ENCODE measurements around the gene TJP3. TPM values are rescaled to one million over a fixed set of nuclear protein-coding genes. Genes with fewer than 3 reads are reported as not detected.

Gene TJP3
- total RNA-seq, 1 donor from 2014 or later = 14.7 TPM

- H3K36me3 ChIP-seq = no peaks in the 10 kb centered on the region
- H3K9ac ChIP-seq = no peak overlapping the region
- H2AFZ ChIP-seq (replicated peaks) = no peak overlapping the region
- H3K79me2 ChIP-seq (ENCODE audit: low read depth) = no peaks in the 10 kb centered on the region
- Mint-ChIP-seq H3K4me1 (peaks cover 15% of the 10 kb centered on the region), H3K27me3 (ENCODE audit: insufficient read depth, low read depth) (peaks cover 25% of the 10 kb centered on the region), H3K9me3 (no peaks in the 10 kb centered on the region), H3K36me3 (no peaks in the 10 kb centered on the region), H3K4me3 (peak overlapping the region; percentile 79), H3K27ac (no peak overlapping the region)
- peak overlapping the region; percentile 57 for H3K4me3 ChIP-seq
- no peaks in the 10 kb centered on the region for H3K9me3 ChIP-seq (ENCODE audit: low read depth)
- peaks cover 8% of the 10 kb centered on the region for H4K20me1 ChIP-seq (ENCODE audit: low read depth)
- peaks cover 6% of the 10 kb centered on the region for H3K27me3 ChIP-seq
- peaks cover 37% of the 10 kb centered on the region for H3K4me1 ChIP-seq
- DNase-seq (ENCODE audit: low spot score) = no peak
- TF ChIP-seq EZH2 (IDR thresholded peaks at IDR 0.05) = no peak
- no peak for TF ChIP-seq EZH2phosphoT487 (IDR thresholded peaks at IDR 0.05)
- no peak for TF ChIP-seq CTCF (IDR thresholded peaks at IDR 0.05)
- no peak overlapping the region for H3K27ac ChIP-seq
- H3K4me2 ChIP-seq = peak overlapping the region; percentile 91
- H3F3A ChIP-seq (ENCODE audit: low read depth) = peaks cover 52% of the 10 kb centered on the region
These were observed 13.8 kb downstream of the TJP3 start for GRCh38 chr19:3721887-3722442.

GRCh38 chr19:3722443-3723109, 14.4 kb downstream of the TJP3 start:
- DNase-seq (ENCODE audit: low spot score) = peak; percentile 74

GRCh38 chr19:3723110-3723488, 14.9 kb downstream of the TJP3 start:
- no peaks in the 10 kb centered on the region for H3K36me3 ChIP-seq
- H3K9me3 Mint-ChIP-seq = no peaks in the 10 kb centered on the region
- H3K27me3 Mint-ChIP-seq (ENCODE audit: insufficient read depth, low read depth) = peaks cover 26% of the 10 kb centered on the region
- peaks cover 6% of the 10 kb centered on the region for H3K27me3 ChIP-seq
- peak overlapping the region; percentile 57 for H3K4me3 ChIP-seq
- H3K4me3 Mint-ChIP-seq = peak overlapping the region; percentile 49
- H3F3A ChIP-seq (ENCODE audit: low read depth) = peaks cover 52% of the 10 kb centered on the region
- no peak overlapping the region for H3K27ac Mint-ChIP-seq
- no peaks in the 10 kb centered on the region for H3K9me3 ChIP-seq (ENCODE audit: low read depth)
- no peak overlapping the region for H2AFZ ChIP-seq (replicated peaks)
- peak overlapping the region; percentile 91 for H3K4me2 ChIP-seq
- DNase-seq (ENCODE audit: low spot score) = no peak
- H3K9ac ChIP-seq = no peak overlapping the region
- no peaks in the 10 kb centered on the region for H3K79me2 ChIP-seq (ENCODE audit: low read depth)
- TF ChIP-seq EZH2 (IDR thresholded peaks at IDR 0.05) (no peak), EZH2phosphoT487 (IDR thresholded peaks at IDR 0.05) (no peak), CTCF (IDR thresholded peaks at IDR 0.05) (no peak)
- peaks cover 10% of the 10 kb centered on the region for H4K20me1 ChIP-seq (ENCODE audit: low read depth)
- peaks cover 15% of the 10 kb centered on the region for H3K4me1 Mint-ChIP-seq
- no peak overlapping the region for H3K27ac ChIP-seq
- peaks cover 37% of the 10 kb centered on the region for H3K4me1 ChIP-seq
- no peaks in the 10 kb centered on the region for H3K36me3 Mint-ChIP-seq

More at GRCh38 chr19:3722443-3723109, 14.4 kb downstream of the TJP3 start:
- Mint-ChIP-seq H3K4me3 (peak overlapping the region; percentile 79), H3K36me3 (no peaks in the 10 kb centered on the region), H3K9me3 (no peaks in the 10 kb centered on the region), H3K27me3 (ENCODE audit: insufficient read depth, low read depth) (peaks cover 25% of the 10 kb centered on the region), H3K27ac (no peak overlapping the region), H3K4me1 (peaks cover 15% of the 10 kb centered on the region)
- peaks cover 6% of the 10 kb centered on the region for H3K27me3 ChIP-seq
- H2AFZ ChIP-seq (replicated peaks) = no peak overlapping the region
- H4K20me1 ChIP-seq (ENCODE audit: low read depth) = peaks cover 10% of the 10 kb centered on the region
- H3K27ac ChIP-seq = no peak overlapping the region
- H3K4me3 ChIP-seq = peak overlapping the region; percentile 57
- H3K36me3 ChIP-seq = no peaks in the 10 kb centered on the region
- peak overlapping the region; percentile 91 for H3K4me2 ChIP-seq
- TF ChIP-seq CTCF (IDR thresholded peaks at IDR 0.05) (no peak), EZH2phosphoT487 (IDR thresholded peaks at IDR 0.05) (no peak), EZH2 (IDR thresholded peaks at IDR 0.05) (no peak)
- no peaks in the 10 kb centered on the region for H3K9me3 ChIP-seq (ENCODE audit: low read depth)
- H3K9ac ChIP-seq = no peak overlapping the region
- peaks cover 37% of the 10 kb centered on the region for H3K4me1 ChIP-seq
- H3F3A ChIP-seq (ENCODE audit: low read depth) = peaks cover 52% of the 10 kb centered on the region
- H3K79me2 ChIP-seq (ENCODE audit: low read depth) = no peaks in the 10 kb centered on the region

Data from neural progenitor cell (in vitro differentiated cells).